GM21576 (cell line): ENCODE results near the gene DNAH14.
"Not testable (repeated sequence)": the region's sequence is repeated elsewhere in the genome, so short reads cannot be mapped to it uniquely, and the experiment has no call there.

Source experiments
- ATAC-seq: cut with Tn5 transposase; IDR thresholded peaks from one replicate; pipeline ENCODE4 v1.9.1; 2021; ENCODE audit warnings: mild to moderate bottlenecking, moderate library complexity; ENCODE audit not compliant: unreplicated experiment

The DNAH14 gene

DNA sequence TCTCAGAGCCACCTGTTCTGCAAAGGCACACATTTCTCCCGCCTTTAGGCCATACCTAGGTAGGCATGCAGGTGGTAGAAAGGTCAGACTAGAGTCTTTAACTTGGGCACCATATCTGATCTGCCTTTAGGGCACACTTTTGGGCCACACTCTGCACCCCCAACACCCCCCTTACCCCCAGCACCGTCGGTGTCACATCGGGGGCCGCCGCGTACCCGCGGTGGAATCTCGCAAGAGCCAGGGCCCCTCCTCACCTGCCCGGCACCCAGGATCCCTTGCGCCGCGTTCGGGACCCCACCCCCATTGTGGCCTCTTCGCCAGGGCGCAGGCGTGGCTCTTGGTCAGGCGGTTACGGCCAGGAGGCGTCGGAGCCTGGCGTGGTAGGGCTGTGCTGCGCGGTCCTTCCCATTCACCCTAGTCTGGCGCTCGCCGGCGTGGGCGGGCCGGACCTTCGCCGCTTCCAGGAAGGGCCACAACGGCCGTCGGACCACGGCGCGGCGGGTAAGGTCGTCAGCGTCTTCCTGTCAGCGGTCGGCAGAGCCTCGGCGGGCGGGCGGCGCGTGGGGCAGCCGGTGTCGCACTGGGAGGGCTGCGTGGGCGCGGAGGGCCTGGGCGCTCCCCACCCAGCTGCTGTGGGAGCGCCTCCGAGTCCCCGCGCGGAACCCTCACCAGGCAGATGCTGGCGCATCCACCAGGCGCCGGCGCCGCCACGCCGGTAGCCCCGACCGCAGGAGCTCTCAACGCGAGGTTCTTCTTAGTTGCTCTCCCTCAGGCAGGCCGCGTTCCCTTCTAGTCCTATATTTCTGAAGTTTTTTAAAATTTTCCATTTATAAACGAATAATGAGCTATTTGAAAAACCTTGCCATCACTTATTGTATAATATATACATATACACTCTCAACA is at the start of gene DNAH14:
Gene DNAH14 (plus strand): TSS at position 341 of the 903 bp plus-strand sequence. CDS start 23,028 bp downstream, outside the sequence.
- peak; percentile 49 for ATAC-seq

DNA sequence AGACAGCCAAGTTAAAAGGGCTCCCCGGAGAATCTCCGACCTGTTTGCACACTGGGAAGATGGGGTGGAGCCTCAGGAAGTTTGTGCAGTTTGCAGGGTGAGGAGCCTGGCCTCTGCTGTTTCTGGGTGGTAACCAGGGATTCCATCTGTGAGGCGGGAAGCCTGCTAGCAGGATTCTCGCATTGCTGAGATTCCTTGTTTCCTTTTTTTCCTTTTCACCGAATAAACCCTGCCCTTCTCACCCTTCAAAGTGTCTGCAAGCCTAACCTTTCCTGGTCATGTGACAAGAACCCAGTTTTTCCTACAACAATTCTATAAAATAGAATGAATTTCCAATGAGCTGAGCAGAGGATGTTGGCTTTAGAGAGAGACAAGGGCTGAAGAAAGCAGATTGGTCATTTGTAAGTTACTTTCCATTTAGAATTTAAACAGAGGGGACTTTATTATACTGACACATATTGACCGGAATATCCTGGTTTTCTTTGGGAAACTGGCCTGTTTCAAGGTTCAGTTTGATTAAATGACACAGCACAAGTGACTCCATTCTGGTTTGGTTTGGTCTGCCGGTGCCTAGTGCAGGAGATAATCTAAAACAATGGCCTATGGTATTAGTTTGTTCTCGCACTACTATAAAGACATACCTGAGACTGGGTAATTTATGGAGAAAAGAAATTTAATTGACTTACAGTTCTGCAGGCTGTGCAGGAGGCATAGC is 48.7 kb upstream of the DNAH14 start:
- no peak for ATAC-seq

DNA sequence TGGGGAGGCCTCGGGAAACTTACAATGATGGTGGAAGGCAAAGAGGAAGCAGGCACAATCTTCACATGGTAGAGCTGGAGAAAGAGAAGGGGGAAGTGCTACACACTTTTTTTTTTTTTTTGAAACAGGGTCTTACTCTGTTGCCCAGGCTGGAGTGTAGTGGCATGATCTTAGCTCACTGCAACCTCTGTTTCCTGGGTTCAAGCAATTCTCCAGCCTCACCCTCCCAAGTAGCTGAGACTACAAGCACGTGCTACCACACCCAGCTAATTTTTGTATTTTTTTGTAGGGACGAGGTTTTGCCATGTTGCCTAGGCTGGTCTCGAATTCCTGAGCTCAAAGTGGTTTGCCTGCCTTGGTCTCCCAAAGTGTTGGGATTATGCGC is 48.2 kb upstream of the DNAH14 start:
- ATAC-seq, result not testable (repeated sequence)

DNA sequence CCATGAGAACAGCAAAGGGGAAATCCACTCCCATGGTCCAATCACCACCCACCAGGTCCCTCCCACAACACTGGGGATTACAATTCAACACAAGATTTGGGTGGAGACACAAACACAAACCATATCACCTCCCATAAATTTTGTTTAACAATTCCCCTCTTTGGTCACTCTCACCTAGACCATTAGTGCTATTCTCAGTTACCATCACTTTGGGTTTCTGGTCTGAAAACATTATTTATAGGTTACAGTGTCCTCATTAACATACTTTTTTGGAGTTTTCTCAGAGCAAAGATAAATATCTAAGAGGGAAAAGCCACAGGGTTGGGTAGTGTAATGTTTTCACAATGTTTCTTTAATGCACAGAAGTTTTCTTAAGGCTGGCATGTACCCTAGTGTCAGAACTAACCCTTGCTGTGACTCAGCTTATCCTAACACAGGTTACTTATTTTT is 47.7 kb upstream of the DNAH14 start:
- no peak for ATAC-seq

DNA sequence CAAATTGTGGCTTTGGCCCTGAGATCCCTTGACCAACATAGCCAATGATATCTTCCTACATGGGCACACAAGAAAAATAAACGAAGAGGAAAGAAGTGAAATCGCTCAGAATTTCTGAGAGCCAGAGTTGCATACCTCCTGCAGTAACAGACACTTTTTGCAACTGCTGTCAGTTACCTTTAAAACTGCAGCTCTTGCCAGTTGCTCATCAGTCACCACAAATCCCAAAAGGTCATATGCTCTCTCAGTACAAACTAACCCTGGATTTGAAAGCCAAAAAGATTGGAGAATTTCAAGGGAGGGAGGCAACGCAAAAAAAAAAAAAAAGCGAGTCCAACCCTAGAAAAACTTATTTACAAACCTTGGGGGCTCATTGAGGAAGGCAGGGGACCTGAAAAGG is 47.2 kb upstream of the DNAH14 start:
- ATAC-seq, result no peak

DNA sequence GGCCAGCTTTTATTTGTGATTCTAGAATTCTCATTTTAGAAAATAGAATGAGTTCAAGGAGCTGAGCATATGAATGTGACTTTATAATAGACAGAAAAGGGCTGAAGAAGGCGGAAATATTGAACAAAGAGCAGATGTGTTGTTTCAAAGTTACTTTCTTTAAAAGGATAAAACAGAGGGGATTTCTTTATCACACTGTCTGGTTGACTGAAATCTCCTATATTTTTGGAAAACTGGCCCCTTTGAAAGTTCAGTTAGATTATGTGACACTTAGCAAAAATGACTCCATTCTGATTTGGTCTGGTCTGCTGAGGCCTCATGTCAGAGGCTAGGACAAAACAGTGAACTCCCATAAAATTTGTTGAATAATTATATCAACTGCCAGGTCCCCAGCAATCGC is 46.4 kb upstream of the DNAH14 start:
- no peak for ATAC-seq

DNA sequence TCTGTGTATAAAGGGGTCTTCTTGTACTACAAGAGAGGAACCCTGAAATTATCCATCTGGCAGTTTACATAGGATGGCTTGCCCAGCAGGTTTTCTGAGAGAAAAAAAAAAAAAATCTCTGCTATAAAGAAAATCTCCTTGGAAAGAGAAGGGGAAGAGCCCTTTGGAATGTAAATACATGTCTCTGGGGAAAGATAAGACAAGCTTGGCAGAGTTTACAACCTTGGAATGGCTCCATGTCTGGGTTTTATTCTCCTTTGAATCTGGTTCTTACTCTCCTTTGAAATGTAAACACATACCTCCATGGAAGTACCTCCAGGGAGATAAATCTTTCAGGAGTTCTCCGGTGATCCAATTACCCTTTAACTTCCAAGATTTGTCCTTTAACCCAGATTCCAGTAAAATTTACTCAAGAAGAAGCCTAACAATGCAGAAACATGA is 45.1 kb upstream of the DNAH14 start:
- no peak for ATAC-seq

DNA sequence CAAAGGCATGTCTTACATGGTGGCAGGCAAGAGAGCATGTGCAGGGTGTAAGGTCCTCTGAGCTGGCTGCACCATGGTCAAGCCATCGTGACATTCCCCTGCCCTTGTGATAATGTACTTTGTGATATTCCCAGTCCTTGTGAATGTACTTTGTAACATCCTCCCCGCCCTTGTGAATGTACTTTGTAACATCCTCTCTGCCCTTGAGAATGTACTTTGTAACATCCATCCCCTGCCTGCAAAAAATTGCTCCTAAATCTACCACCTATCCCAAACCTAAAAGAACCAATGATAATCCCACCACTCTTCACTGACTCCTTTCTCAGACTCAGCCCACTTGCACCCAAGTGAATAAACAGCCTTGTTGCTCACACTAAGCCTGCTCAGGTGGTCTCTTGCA is 44.1 kb upstream of the DNAH14 start:
- not testable (repeated sequence) for ATAC-seq

DNA sequence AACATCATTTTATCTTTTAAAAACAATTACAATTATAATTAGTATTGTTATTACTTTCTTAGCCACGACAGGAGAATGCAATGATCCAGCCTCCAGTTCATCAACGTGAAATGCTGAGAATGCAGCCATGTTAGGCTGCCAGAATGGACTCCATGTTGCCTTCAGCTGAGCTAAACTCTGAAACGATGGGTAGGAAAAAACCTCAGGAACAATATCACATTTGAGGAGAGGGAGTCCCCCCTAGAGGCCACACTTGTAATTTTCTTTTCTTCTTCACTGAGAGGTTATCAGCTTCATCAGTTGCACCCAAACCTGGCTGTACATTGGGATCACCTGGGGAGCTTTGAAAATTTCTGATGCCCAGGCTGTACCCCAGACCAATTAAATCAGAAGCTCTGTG is 34.6 kb upstream of the DNAH14 start:
- ATAC-seq, result no peak

DNA sequence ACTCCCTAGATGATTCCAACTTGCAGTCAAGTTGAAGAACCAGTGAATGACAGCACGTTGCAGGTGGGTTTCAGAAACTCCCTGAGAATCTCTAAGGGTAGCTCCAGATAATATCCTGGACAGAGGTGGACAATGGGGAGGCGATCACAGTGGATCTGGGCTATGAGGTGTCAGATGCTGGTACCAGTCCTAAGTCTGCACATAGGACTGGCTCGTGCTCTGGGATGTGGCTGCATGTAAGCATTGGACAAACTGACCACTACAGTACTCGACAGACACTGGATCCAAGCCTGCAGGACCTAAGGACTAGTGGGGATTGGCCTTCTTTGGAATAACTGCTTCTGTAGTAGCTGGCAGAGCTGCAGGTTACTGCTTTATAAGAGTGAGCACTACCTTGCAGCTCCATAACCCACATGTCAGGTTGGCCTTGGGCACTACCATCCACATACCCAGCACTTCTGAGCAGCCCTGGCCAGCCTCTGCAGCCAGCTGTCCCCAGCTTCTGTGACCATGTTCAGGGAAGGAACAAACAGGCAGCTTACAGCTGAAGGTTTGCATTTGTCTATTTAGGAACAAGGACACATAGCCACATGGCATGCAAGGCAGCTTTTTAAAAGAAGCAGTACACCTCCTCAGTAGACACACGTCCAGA is 33.2 kb upstream of the DNAH14 start:
- ATAC-seq, result no peak

DNA sequence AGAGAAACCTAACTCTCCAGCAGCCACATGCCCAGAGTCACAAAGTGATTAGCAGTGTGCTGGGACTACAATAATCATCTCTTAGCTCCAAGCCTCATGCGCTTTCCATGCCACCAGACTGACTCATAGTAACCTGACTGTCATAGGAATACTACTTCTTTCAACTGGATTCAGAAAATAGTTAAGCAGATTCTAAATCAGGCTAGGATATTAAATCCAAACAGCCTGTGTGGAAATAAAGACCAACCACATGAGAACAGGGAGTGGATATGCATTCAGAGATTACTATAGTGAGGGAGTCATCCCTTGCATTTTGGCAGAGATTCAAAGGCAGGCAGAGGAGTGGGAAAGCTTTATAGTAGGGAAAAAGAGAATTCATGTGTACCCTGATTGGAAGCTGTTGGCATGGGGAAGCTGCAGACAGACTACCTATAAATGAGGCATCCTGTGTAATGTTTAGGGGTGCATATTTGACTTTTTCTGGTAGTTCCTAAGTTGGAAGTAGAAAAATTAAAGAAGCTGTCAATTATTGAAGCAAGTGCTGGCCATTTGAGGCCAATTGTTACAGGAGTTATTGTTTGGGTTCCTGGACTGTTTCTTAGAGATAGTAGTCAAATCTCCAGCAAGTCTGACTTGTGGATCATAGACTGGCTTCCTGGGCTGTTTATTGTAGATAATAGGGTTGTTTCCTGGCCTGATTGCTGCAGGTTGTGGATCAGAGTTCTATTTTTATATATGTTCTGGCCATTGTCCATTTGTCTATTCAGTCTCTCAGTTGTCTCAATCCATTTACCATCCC is 31.7 kb upstream of the DNAH14 start:
- ATAC-seq, result no peak

DNA sequence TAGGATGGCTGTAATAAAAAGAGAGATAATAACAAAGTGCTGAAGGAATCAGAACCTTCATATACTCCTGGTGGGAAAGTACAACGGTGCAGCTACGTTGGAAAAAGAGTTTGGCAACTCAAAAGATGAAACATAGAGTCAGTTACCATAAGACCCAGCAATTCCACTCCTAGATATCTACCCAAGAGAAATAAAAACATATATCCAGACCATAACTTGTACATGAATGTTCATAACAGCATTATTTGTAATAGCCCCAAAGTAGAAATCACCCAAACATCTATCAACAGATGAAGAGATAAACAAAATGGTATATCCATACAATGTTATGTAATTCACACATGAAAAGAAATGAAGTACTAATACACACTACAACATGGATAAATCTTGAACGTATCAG is 30.5 kb upstream of the DNAH14 start:
- ATAC-seq, result no peak

DNA sequence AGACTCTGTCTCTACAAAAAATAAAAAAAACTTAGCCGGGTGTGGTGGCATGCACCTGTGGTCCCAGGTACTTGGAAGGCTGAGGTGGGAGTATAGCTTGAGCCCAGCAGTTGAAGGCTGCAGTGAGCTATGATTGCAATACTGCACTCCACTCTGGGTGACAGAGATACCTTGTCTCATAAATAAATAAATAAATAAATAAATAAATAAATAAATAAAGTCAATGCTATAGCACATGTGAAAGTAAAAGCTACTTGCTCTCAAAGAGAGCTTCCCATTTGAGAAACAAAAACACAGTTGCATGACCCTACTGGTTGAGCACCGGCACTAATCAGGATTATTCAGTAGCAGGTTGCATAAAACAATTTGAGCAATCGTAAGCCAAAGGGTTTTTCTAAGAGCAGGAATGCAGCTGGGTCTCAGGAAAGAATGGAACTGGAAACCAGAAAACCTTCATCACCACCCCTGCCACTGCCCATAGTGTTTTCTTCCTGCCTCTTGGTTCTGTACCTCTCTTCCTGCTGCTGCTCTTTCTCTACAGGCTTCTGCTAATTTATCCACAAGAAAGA is 29.3 kb upstream of the DNAH14 start:
- ATAC-seq, result no peak

DNA sequence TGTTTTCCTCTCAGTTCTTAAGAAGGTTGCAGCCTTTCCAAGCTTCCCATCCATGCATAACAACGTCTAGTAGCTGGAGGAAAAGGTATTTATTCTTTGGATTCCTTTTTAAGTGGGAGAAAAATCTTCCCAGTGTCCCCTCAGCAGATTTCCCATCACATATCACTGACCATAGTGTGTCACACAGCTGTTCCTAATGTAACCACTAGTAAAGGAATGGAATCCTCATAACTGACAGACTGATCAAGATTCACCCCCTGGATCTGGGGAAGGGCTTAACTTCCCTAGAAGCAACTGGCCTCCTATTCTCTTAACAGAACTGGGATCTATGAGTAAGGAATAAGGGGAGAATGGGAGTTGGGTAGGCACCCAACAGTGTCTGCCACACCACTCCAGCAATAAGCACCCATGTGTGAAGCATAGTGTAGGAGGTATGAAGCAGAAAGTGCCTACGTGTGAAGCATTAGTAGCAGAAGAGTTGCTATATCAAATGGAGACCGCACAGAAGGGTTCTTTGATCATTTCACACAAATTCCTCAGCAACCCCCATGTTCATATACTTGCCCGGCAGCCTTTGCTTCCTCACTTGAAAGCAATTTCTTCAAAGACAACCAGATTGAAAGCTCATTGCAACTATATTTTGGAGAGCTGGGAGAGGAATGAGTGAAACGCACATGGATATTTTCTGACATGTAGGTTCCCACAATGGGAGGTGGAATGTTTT is 28.2 kb upstream of the DNAH14 start:
- no peak for ATAC-seq

DNA sequence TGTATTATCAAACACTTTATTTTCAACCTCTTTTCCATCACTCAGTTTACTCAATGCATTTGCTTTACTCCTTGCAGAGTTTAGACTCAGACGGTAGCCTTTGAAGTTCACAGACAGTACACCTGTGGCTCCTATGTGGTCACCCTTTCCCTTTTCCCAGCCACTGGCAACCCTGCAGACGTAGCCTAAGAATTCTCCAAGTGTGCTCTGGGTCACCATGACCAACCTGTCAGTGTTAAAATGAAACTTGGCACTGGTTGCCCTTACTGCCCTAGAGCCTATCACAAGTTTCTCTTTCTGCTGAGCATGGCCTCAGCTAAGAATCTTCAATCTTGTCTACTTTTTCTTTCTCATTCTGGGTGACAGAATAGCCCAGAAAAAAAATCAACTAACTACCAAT is 25.5 kb upstream of the DNAH14 start:
- ATAC-seq, result no peak

DNA sequence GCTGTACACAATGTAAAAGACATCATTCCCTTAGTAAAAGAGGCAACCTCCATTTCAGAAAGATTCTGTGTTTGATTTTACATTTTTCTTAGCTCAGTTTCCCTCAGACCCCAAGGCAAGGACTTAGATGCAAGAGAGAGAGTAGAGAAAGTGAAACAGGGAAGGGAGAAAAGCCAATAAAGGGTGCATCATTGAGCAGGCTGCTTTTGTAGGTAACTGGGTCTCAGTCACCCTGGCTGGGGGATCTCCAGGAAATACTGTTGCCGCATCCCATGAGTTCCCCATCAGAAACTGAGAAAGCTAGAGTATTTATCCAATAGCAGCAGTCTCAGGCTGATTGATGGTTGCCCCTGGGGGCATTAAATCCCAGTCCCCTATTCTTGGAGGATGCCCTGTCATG is 23.1 kb upstream of the DNAH14 start:
- ATAC-seq, result no peak

DNA sequence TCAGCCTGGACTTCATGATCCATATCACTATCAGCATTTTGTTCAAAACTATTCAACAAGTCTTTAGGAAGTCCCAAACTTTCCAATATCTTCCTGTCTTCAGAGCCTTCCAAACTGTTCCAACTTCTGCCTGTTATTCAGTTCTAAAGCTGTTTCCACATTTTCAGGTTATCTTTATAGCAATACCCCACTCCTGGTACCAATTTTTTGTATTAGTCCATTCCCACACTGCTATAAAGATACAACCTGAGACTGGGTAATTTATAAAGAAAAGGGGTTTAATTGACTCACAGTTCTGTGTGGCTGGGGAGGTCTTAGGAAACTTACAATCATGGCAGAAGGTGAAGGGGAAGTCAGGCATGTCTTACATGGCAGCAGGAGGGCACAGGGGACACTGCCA is 18.3 kb upstream of the DNAH14 start:
- no peak for ATAC-seq

DNA sequence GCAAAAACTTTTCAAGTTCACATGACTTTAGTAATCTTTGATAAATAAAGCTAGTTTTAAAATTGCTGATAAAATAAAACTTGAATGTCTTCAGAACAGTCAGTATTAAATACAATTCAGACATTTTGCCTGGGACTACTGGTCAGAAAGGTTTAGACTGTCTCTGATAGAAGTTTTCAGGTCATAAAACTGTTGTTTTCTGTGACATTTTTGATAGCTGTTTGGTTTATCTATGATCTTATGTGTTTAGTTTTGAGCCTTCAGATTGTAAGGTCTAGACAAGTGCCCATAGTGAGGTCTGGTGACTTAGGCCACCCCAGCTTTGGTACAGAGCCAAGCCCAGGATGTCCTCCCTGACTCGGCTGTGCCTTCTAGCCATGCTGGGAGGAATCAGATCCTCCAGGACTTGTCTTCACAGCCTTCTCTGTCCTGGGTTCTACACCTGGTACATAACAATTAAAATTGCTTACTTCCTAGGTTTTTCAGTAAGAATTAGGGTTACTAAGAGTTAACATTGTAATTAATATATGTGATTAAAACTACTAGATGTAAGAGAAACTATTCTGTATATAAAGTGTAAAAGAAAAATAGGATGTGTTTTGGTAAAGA is 15.1 kb upstream of the DNAH14 start:
- ATAC-seq, result no peak

DNA sequence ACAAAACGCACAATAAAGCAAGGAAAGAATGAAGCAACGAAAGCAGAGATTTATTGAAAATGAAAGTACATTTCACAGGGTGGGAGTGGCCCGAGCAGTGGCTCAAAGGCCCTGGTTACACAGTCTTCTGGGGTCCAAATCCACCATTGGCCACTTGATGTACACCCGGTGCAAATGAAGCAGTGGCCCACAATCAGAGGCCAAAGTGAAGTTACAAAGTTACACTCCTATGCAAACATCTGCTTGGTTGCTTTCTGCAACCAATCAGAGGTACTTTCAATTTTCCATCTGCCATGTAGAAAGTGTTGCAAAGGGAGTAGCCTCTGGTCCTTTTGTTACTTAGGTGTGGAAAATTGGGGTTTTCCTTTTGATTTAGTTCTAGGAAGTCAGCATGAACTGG is 10.0 kb upstream of the DNAH14 start:
- ATAC-seq, result no peak
